ENCODE data around the gene FSIP1.

FSIP1 gene

GRCh38 chr15:39770748-39771689 lies 11.6 kb downstream of the FSIP1 start:
- no peak for TF ChIP-seq CTCF (IDR thresholded peaks at IDR 0.05; ENCODE audit: borderline replicate concordance, insufficient read depth, low read depth, low read length)
- H3K4me3 ChIP-seq (ENCODE audit: low read depth, low read length) = no peak overlapping the region

- no peak overlapping the region for H3K4me3 ChIP-seq (ENCODE audit: low read depth, low read length)
- TF ChIP-seq CTCF (IDR thresholded peaks at IDR 0.05; ENCODE audit: borderline replicate concordance, insufficient read depth, low read depth, low read length) = no peak
Observed at GRCh38 chr15:39767921-39768320, 14.7 kb downstream of the FSIP1 start.

- TF ChIP-seq CTCF (IDR thresholded peaks at IDR 0.05; ENCODE audit: borderline replicate concordance, insufficient read depth, low read depth, low read length) = no peak
- H3K4me3 ChIP-seq (ENCODE audit: low read depth, low read length) = no peak overlapping the region
Observed at GRCh38 chr15:39761006-39761405, 21.6 kb downstream of the FSIP1 start.

- no peak overlapping the region for H3K4me3 ChIP-seq (ENCODE audit: low read depth, low read length)
- TF ChIP-seq CTCF (IDR thresholded peaks at IDR 0.05; ENCODE audit: borderline replicate concordance, insufficient read depth, low read depth, low read length) = peak; percentile 41; the same call in 1 of the 2 replicates
Observed at GRCh38 chr15:39756806-39757522, 25.7 kb downstream of the FSIP1 start.

- H3K4me3 ChIP-seq (ENCODE audit: low read depth, low read length) = no peak overlapping the region
- TF ChIP-seq CTCF (IDR thresholded peaks at IDR 0.05; ENCODE audit: borderline replicate concordance, insufficient read depth, low read depth, low read length) = no peak
Observed at GRCh38 chr15:39752991-39753390, 29.6 kb downstream of the FSIP1 start.

GRCh38 chr15:39752246-39752645 lies 30.4 kb downstream of the FSIP1 start:
- H3K4me3 ChIP-seq (ENCODE audit: low read depth, low read length) = no peak overlapping the region
- no peak for TF ChIP-seq CTCF (IDR thresholded peaks at IDR 0.05; ENCODE audit: borderline replicate concordance, insufficient read depth, low read depth, low read length)

Measured in GM12875 (cell line).